Spleen (tissue), 11 donors: ENCODE results near the gene RRP36. TPM values are rescaled to one million over a fixed set of nuclear protein-coding genes. Genes with fewer than 3 reads are reported as not detected.
A peak's percentile ranks its signal among the peaks of the same experiment; 100 is the strongest.

Experiments
- DNase-seq: peaks from one replicate; pipeline ENCODE4 v3.0.0-alpha.2; 2020
- H3K27ac ChIP-seq, 8 donors: fragments of 200-600 bp; sonication (generic) in 7 of 8; 1 replicate in 4 of 8; 2 replicates in 4 of 8; pipeline versions ENCODE4 v1.5.0 to v1.8.0; 2016 to 2021; ENCODE audit warnings: inconsistent platforms in 4 of 8, mild to moderate bottlenecking in 4 of 8, moderate library complexity in 1 of 8
- H3K27me3 ChIP-seq, 7 donors: fragments of 200-600 bp; sonication (generic) in 6 of 7; replicated peaks in 1 of 7; 1 replicate in 4 of 7; 2 replicates in 3 of 7; pipeline versions ENCODE4 v1.5.0 to v1.8.0; 2016 to 2021; ENCODE audit warnings: inconsistent platforms in 3 of 7, mild to moderate bottlenecking in 1 of 7
- H3K36me3 ChIP-seq, 6 donors: fragments of 200-600 bp; sonication (generic) in 5 of 6; 1 replicate in 4 of 6; 2 replicates in 2 of 6; pipeline versions ENCODE4 v1.5.0 to v1.8.0; 2016 to 2021; ENCODE audit warnings: inconsistent platforms in 2 of 6
- H3K4me1 ChIP-seq, 6 donors: fragments of 200-600 bp; sonication (generic) in 5 of 6; 1 replicate in 3 of 6; 2 replicates in 3 of 6; pipeline versions ENCODE4 v1.5.0 to v1.8.0; 2016 to 2021; ENCODE audit warnings: inconsistent platforms in 3 of 6
- H3K4me3 ChIP-seq, 8 donors: fragments of 200-600 bp; sonication (generic) in 7 of 8; 1 replicate in 4 of 8; 2 replicates in 4 of 8; pipeline versions ENCODE4 v1.5.0 to v1.8.0; 2016 to 2021; ENCODE audit warnings: inconsistent platforms in 4 of 8, mild to moderate bottlenecking in 4 of 8, moderate library complexity in 2 of 8
- H3K9me3 ChIP-seq, 8 donors: fragments of 200-600 bp; sonication (generic) in 7 of 8; 1 replicate in 4 of 8; 2 replicates in 4 of 8; pipeline versions ENCODE4 v1.5.0 to v1.8.0; 2016 to 2021; ENCODE audit warnings: inconsistent platforms in 4 of 8
- CTCF ChIP-seq, 11 experiments: fragments of 200-600 bp in 7 of 11; fragments of 450-650 bp in 4 of 11; sonication (generic) in 4 of 11; IDR thresholded peaks in 8 of 11; conservative IDR thresholded peaks in 3 of 11; 1 replicate in 7 of 11; 2 replicates in 4 of 11; pipeline versions ENCODE4 v1.4.0 to v1.8.0; 2016 to 2021; ENCODE audit warnings: antibody characterized with exemption in 11 of 11, inconsistent platforms in 4 of 11, mild to moderate bottlenecking in 1 of 11
- POLR2A ChIP-seq, 3 donors: fragments of 450-650 bp; IDR thresholded peaks; one replicate each; pipeline ENCODE4 v1.5.1; 2017; ENCODE audit warnings: antibody characterized with exemption in 3 of 3, mild to moderate bottlenecking in 1 of 3
- POLR2AphosphoS5 ChIP-seq, 3 donors: sonication (generic); formaldehyde crosslinking; IDR thresholded peaks; one replicate each; pipeline ENCODE4 v1.5.1; 2017; ENCODE audit warnings: antibody characterized with exemption in 3 of 3
- WGBS, 5 donors: extraction: QIAGEN DNeasy Blood & Tissue Kit in 3 of 5; methylation state at CpG; one replicate each; pipeline versions ENCODE4 v1.1.5 to v1.1.7; 2013 to 2018; 5-methylcytosine and 5-hydroxymethylcytosine counted together
- intact Hi-C: fragments of 100-400 bp; cut with DNase I; formaldehyde crosslinking; loops from one replicate; pipeline ENCODE4 v1.15.0; 2023; ENCODE audit warnings: low total_unique reads
- polyA plus RNA-seq, 3 donors: library from polyadenylated mRNA; stranded (reverse); fragments of 200-250 nt; gene quantifications; one replicate each; pipeline ENCODE4 v1.2.1, GENCODE V29; 2013
- total RNA-seq, 7 donors: library from RNA; depleted of rRNA in 3 of 7; stranded (reverse); fragments of >200 nt in 3 of 7; fragmentation: NEBNext Ultra II Directional in 4 of 7; extraction: Animal tissue kit (Norgen Biotek cat#: 25700) in 4 of 7; gene quantifications; one replicate each; pipeline versions ENCODE4 v1.1.0 to v1.2.1, GENCODE V29; 2016 to 2021
- donor health status: healthy with polysubstance abuse.
- donor health status: DM: no; HTN: no; CAD: no; lungs with moderate emphysema.
- donor health status: DM: no; HTN: no; CAD: no.
- donor health status: Bipolar disorder and iron deficiency.
- donor health status: healthy.
- donor health status: DM: no; HTN: no; CAD: no.
- donor health status: DM: yes; HTN: yes; CAD: no.

The RRP36 gene
- total and polyA plus RNA-seq, 10 donors: 32.0 to 63.4 (median 39.6) TPM

- no peak for DNase-seq
- H3K27ac ChIP-seq: no peak overlapping the region
- no peak for TF ChIP-seq CTCF (IDR thresholded peaks at IDR 0.05 in 8 of 11, conservative IDR thresholded peaks at IDR 0.05 in 3 of 11)
- no peak for TF ChIP-seq POLR2AphosphoS5 (IDR thresholded peaks at IDR 0.05)
- TF ChIP-seq POLR2A (IDR thresholded peaks at IDR 0.05): no peak
- intact Hi-C loops: no loop called here
- H3K9me3 ChIP-seq: no peaks in the 10 kb centered on the region
- no peaks in the 10 kb centered on the region for H3K27me3 ChIP-seq
- WGBS, 5 donors: 90 to 95% (median 94%) methylated on average over 11 to 12 of the region's 12 CpGs
- no peak overlapping the region for H3K4me3 ChIP-seq
- peaks cover 0 to 58% (median 25%) of the 10 kb centered on the region in 6 donors for H3K36me3 ChIP-seq
- H3K4me1 ChIP-seq: peaks cover 19 to 37% (median 28%) of the 10 kb centered on the region in 6 donors
Measured at GRCh38 chr6:43062818-43063217, 41.4 kb downstream of the RRP36 start.

GRCh38 chr6:43070028-43070632, 48.7 kb downstream of the RRP36 start:
- WGBS, 5 donors: 57 to 62% (median 61%) methylated on average over 6 of the region's 6 CpGs
- H3K36me3 ChIP-seq: peaks cover 0 to 75% (median 30%) of the 10 kb centered on the region in 6 donors

GRCh38 chr6:43074847-43075669, 53.6 kb downstream of the RRP36 start:
- no peak for TF ChIP-seq CTCF (IDR thresholded peaks at IDR 0.05 in 8 of 11, conservative IDR thresholded peaks at IDR 0.05 in 3 of 11)
- TF ChIP-seq POLR2A (IDR thresholded peaks at IDR 0.05): no peak
- TF ChIP-seq POLR2AphosphoS5 (IDR thresholded peaks at IDR 0.05): peak; percentile 45 to 64 (median 56)
- H3K27ac ChIP-seq: peak overlapping the region in 7 of 8 donors; percentile 26 to 83 (median 58)
- peaks cover 0 to 30% (median 18%) of the 10 kb centered on the region in 7 donors for H3K27me3 ChIP-seq
- H3K4me3 ChIP-seq: peak overlapping the region in 1 of 8 donors; percentile 72
- H3K4me1 ChIP-seq: peaks cover 0 to 34% (median 20%) of the 10 kb centered on the region in 6 donors
- DNase-seq: peak; percentile 73
- intact Hi-C loops: no loop called here
- no peaks in the 10 kb centered on the region for H3K9me3 ChIP-seq
- WGBS, 5 donors: 66 to 77% (median 73%) methylated on average over 4 to 6 of the region's 6 CpGs
- H3K36me3 ChIP-seq: peaks cover 0 to 52% (median 20%) of the 10 kb centered on the region in 6 donors

More at GRCh38 chr6:43070028-43070632, 48.7 kb downstream of the RRP36 start:
- DNase-seq: no peak
- peaks cover 0 to under 1% (median 0%) of the 10 kb centered on the region in 7 donors for H3K27me3 ChIP-seq
- H3K9me3 ChIP-seq: no peaks in the 10 kb centered on the region
- H3K4me3 ChIP-seq: no peak overlapping the region
- no peak overlapping the region for H3K27ac ChIP-seq
- H3K4me1 ChIP-seq: peaks cover 0 to 12% (median 3%) of the 10 kb centered on the region in 6 donors
- intact Hi-C loops: no loop called here
- TF ChIP-seq POLR2A (IDR thresholded peaks at IDR 0.05): no peak
- TF ChIP-seq CTCF (IDR thresholded peaks at IDR 0.05 in 8 of 11, conservative IDR thresholded peaks at IDR 0.05 in 3 of 11): peak in 7 of 11 experiments; percentile 13 to 45 (median 41)
